GM21576 (cell line): ENCODE measurements around the gene DYNC2LI1.
A peak's percentile ranks its signal among the peaks of the same experiment; 100 is the strongest.
"Not testable (repeated sequence)": the region's sequence is repeated elsewhere in the genome, so short reads cannot be mapped to it uniquely, and the experiment has no call there.

Source experiments
- ATAC-seq: cut with Tn5 transposase; IDR thresholded peaks from one replicate; pipeline ENCODE4 v1.9.1; 2021; ENCODE audit warnings: mild to moderate bottlenecking, moderate library complexity; ENCODE audit not compliant: unreplicated experiment

DYNC2LI1 gene

GRCh38 chr2:43773876-43774613, at the start of gene DYNC2LI1:
TSS of gene DYNC2LI1 (plus strand) at chr2:43774039. CDS start at chr2:43774139, 100 bp downstream.
- peak; percentile 99 for ATAC-seq

DNA sequence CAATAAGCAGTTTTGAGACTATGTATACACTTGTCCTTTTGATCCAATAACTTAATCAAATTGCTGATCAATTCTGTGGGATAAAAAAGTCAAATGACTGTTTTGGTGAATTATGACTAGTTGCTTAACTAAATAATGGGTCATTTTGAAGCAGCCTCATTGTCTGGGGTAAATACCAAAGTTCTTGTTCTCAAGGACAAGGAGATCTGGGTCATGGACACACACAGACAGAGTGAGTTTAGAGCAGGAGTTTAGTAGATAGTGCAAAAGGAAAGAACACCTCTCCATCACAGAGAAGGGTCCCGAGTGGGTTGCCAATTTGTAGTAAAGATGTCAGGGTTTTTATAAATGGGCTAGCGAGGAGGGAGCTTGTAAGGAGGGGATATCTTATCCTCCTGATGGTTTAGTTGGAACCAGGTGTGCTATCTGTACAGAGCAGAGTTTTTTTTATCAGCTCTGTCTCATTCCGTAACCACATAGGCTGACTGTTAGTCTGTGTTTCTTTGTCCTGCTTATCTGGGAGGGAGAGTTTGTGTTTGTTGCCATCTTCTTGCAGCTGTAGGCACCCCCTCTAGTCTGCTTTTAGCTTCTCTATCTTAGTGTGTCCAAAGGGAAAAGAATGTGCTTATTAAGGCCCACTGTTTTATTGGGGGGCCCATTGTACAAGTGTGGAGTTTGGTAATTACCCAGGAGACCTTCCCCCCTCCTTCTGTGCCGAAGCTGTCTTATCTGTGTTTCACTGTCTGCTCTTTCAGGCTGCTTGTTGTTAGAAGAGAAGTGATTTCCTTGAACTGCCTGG, 48.9 kb upstream of the DYNC2LI1 start:
- ATAC-seq: no peak

- ATAC-seq: no peak
These were observed 48.1 kb upstream of the DYNC2LI1 start for GRCh38 chr2:43725711-43726246.

- not testable (repeated sequence) for ATAC-seq
These were observed 46.7 kb upstream of the DYNC2LI1 start for GRCh38 chr2:43726961-43727633.

DNA sequence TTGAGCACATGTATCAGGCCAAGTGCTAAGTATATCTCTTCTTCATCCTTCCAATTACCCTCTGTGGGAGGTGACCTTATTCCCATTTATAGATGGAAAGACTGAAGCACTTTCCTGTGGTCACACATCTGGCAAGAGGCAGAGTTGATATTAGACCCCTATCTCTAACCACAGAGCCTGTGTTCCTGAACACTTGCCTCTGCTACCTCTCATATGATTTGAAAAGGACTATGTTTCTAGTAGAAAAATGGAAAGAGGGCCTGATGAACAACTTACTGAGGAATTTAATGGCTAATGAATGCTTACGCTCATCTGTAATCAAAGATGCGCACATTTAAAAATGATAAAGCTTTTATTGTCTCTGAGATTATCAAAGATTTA, 46.2 kb upstream of the DYNC2LI1 start:
- ATAC-seq: no peak

- no peak for ATAC-seq
These were observed 44.2 kb upstream of the DYNC2LI1 start for GRCh38 chr2:43729491-43730174.

- no peak for ATAC-seq
These were observed 42.6 kb upstream of the DYNC2LI1 start for GRCh38 chr2:43731211-43731610.

DNA sequence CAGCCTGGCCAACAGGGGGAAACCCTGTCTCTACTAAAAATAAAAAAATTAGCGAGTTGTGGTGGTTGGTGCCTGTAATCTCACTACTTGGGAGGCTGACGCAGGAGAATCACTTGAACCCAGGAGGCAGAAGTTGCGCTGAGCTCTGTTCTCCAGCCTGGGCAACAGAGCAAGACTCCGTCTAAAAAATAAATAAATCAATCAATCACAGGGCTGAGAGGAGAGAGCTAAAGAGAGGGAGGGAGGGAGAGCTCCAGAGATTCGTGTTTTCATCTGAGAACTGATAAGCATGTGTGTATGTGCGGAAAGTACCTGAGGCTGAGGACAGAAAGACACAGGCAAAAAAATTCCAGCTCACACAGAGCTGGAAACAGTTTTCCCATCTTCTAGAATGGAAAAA, 37.2 kb upstream of the DYNC2LI1 start:
- ATAC-seq: no peak

GRCh38 chr2:43737097-43737854, 36.6 kb upstream of the DYNC2LI1 start:
- ATAC-seq: no peak

GRCh38 chr2:43737855-43738254, 36.0 kb upstream of the DYNC2LI1 start:
- no peak for ATAC-seq

- no peak for ATAC-seq
These were observed 35.6 kb upstream of the DYNC2LI1 start for GRCh38 chr2:43738257-43738656.

GRCh38 chr2:43743706-43744105, 30.1 kb upstream of the DYNC2LI1 start:
- no peak for ATAC-seq

DNA sequence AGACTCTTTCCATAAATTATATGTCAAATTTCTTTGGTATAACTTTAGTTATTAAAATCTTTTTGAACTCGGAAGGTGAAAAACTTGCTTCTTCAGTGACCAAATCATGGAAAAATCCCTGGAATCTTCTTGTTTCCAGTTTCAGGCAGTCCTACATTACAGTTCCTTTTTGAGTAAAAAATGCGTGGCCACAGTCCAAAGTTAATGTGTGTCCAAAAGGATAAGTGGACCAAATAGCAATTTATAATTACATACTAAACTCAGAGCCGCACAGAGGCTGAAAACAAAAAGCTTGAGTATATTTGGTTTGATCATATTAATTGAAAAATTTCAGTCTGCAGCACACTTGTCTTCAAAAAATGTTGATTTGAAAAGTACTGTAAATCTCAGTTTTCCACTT, 28.4 kb upstream of the DYNC2LI1 start:
- ATAC-seq: no peak

- no peak for ATAC-seq
These were observed 25.5 kb upstream of the DYNC2LI1 start for GRCh38 chr2:43748333-43748732.

GRCh38 chr2:43749583-43749982, 24.3 kb upstream of the DYNC2LI1 start:
- no peak for ATAC-seq

GRCh38 chr2:43751476-43751990, 22.3 kb upstream of the DYNC2LI1 start:
- ATAC-seq: no peak

DNA sequence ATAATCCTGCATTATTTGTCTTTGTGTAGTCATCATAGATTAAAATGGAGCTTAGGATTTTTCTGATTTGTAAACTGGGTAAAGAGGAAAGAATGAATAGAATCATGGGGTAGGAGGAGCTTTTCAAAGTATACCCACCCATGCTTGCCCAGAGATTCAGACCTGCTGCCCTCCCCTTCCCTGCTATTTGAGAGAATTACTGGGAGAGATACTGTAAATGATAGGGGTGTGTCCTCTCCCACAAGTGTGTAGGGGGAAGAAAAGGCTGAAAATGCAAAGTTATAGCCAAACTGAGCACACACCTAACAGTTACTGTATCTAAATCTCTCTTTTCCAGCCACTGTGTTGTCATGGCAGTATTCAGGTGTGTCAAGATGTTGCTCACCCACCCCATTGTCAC, 21.5 kb upstream of the DYNC2LI1 start:
- ATAC-seq: no peak

DNA sequence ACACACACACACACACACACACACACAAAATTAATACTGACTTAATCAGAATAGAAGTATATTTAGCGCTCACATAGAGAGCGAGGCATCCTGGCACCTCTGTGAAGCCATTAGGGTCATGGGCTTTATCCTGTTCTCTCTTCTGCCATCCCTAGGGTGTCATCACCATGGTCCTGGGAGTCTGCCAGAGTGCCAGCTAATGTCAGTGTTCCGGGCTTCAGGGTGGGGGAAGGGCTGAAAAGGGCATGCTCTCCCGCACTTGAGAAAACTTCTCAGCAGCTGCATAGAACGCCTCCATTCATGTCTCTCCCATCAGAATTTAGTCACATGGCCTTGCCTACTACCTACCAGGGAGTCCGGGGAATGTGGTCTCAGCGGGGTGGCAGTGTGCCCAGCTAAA, 19.7 kb upstream of the DYNC2LI1 start:
- no peak for ATAC-seq

- no peak for ATAC-seq
These were observed 15.1 kb upstream of the DYNC2LI1 start for GRCh38 chr2:43758739-43759138.

- ATAC-seq: no peak
These were observed 14.6 kb upstream of the DYNC2LI1 start for GRCh38 chr2:43759195-43759594.
